K562 (cell line): ENCODE measurements around the gene ADGRB3. TPM values are rescaled to one million over a fixed set of nuclear protein-coding genes. Genes with fewer than 3 reads are reported as not detected.

Experiments used
- ADNP ChIP-seq: fragments of 200-800 bp; sonication (Bioruptor generic); IDR thresholded peaks from 2 replicates; pipeline ENCODE4 v1.6.1; 2016; ENCODE audit warnings: missing genetic modification characterization, missing compliant biosample characterization
- AFF1 ChIP-seq, 2 experiments: fragments of 450-650 bp; IDR thresholded peaks; 2 replicates each; pipeline ENCODE4 v1.6.1; 2018; ENCODE audit warnings: mild to moderate bottlenecking in 2 of 2, low read depth in 1 of 2; ENCODE audit not compliant: partially characterized antibody in 2 of 2
- ARID3A ChIP-seq: IDR thresholded peaks from 2 replicates; pipeline ENCODE4 v1.6.1; 2012; ENCODE audit warnings: low read depth, low read length, improper control_type of control experiment, borderline replicate concordance
- ASH1L ChIP-seq: fragments of 450-650 bp; IDR thresholded peaks from 2 replicates; pipeline ENCODE4 v1.6.1; 2018; ENCODE audit warnings: borderline replicate concordance, mild to moderate bottlenecking, low read depth; ENCODE audit not compliant: partially characterized antibody
- CXXC5 ChIP-seq: fragments of 250-450 bp; sonication (Bioruptor Pico); IDR thresholded peaks from 2 replicates; pipeline ENCODE4 v1.8.0; 2022; ENCODE audit warnings: inconsistent platforms, mild to moderate bottlenecking, moderate library complexity
- ELF1 ChIP-seq: fragments of 200-800 bp; sonication (Bioruptor generic); IDR thresholded peaks from 2 replicates; pipeline ENCODE4 v1.6.1; 2016; ENCODE audit warnings: missing genetic modification characterization, missing compliant biosample characterization
- ELF2 ChIP-seq: fragments of 250-450 bp; sonication (Bioruptor Pico); IDR thresholded peaks from 2 replicates; pipeline ENCODE4 v1.5.0; 2021; ENCODE audit warnings: mild to moderate bottlenecking
- MIER1 ChIP-seq: fragments of 450-650 bp; IDR thresholded peaks from 2 replicates; pipeline ENCODE4 v1.6.1; 2016; ENCODE audit warnings: antibody characterized with exemption, mild to moderate bottlenecking, low read depth
- POLR3G ChIP-seq: IDR thresholded peaks from 2 replicates; pipeline ENCODE4 v1.6.1; 2011; ENCODE audit not compliant: insufficient read length, insufficient replicate concordance; ENCODE audit errors: extremely low read depth
- SNIP1 ChIP-seq: fragments of 450-650 bp; IDR thresholded peaks from 2 replicates; pipeline ENCODE4 v1.7.1; 2017; ENCODE audit warnings: low read depth, mild to moderate bottlenecking
- ZBTB2 ChIP-seq: fragments of 450-650 bp; IDR thresholded peaks from 2 replicates; pipeline ENCODE4 v1.6.1; 2016; ENCODE audit warnings: antibody characterized with exemption
- ZBTB7A ChIP-seq: IDR thresholded peaks from 2 replicates; pipeline ENCODE4 v1.6.1; 2011; ENCODE audit warnings: low read depth, mild to moderate bottlenecking, low read length, moderate library complexity, borderline replicate concordance; ENCODE audit not compliant: control insufficient read depth
- ZC3H11A ChIP-seq: IDR thresholded peaks from 2 replicates; pipeline ENCODE4 v1.6.1; 2012; ENCODE audit warnings: low read depth, low read length, improper control_type of control experiment
- ZNF253 ChIP-seq: fragments of 250-450 bp; sonication (Bioruptor Pico); conservative IDR thresholded peaks from 2 replicates; pipeline ENCODE4 v1.6.1; 2021; ENCODE audit warnings: mild to moderate bottlenecking
- ZNF551 ChIP-seq: fragments of 250-450 bp; sonication (Bioruptor Pico); IDR thresholded peaks from 2 replicates; pipeline ENCODE4 v1.5.0; 2021; ENCODE audit warnings: mild to moderate bottlenecking, moderate library complexity
- ZNF77 ChIP-seq: fragments of 250-450 bp; sonication (Bioruptor Pico); IDR thresholded peaks from 2 replicates; pipeline ENCODE4 v1.5.0; 2020
- polyA plus RNA-seq, 8 experiments: library from polyadenylated mRNA; depleted of rRNA in 4 of 8; stranded (reverse) in 5 of 8; unstranded in 3 of 8; fragments of >200 nt; fragmentation: Nextera tagmentation in 2 of 8; fragmentation: Illumina TruSeq in 1 of 8; extraction: Ambion mirVana in 2 of 8; extraction: Trizol in 1 of 8; gene quantifications; 2 replicates each; pipeline versions ENCODE4 v1.2.1 to v1.2.3, GENCODE V29; 2011 to 2014; ENCODE audit warnings: inconsistent platforms in 1 of 8, missing spikeins in 1 of 8
- total RNA-seq, 7 experiments: library from RNA; depleted of rRNA in 6 of 7; stranded (reverse); fragments of >200 nt in 6 of 7; fragmentation: Illumina TruSeq in 2 of 7; extraction: Trizol in 2 of 7; gene quantifications; 2 replicates each; pipeline versions ENCODE4 v1.2.1 to v1.2.3, GENCODE V29; 2011 to 2021; ENCODE audit warnings: low replicate concordance in 1 of 7
- TF ChIP-seq, protein P1 (sequence below), 2 experiments: fragments of 450-650 bp in 1 of 2; IDR thresholded peaks; 2 replicates each; pipeline ENCODE4 v1.6.1; 2011 to 2017; ENCODE audit warnings: low read depth in 2 of 2, antibody characterized with exemption in 1 of 2, borderline replicate concordance in 1 of 2, low read length in 1 of 2, mild to moderate bottlenecking in 1 of 2, mixed read lengths in 1 of 2; ENCODE audit not compliant: control insufficient read depth in 1 of 2

Gene ADGRB3
- total and polyA plus RNA-seq, 9 of the 15 experiments (the other 6 are each of a cell fraction or from before 2014, with no cell fraction given) = 0.90 to 7.8 (median 2.4) TPM

DNA sequence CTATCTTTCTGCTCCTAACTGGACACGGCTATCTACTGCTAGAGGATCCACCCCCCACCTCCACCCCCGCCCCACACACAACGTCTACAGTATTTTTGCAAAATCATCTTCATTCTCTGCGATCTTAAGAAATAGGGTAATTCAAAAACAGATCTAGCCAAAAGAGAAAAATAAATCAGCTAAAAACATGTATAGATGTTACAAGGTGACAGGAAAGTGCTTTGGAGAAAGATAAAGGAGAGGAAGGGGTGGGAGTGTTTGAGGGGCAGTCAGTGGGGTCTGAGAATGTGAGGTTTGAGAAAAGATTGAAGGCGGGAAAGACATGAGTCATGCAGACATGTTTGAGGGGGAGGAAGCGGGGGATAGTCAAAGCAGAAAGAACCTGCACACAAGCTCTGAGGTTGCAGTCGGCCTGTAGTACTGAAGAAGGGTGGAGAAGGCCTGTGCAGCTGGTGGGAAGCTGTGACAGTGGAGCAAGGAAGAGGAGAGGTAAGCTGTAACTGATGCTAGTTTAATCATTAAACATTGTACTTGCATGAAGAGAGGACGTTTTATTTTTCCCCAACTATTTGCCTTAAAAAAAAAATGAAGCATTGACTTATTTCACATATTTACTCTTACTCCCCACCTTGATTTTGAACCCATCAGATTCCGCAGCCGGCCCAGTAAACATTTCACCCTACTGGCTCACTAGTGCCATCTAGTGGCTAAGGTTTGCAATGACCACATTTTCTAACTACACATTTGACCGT is 332.6 kb downstream of the ADGRB3 start (continued):
- peak in 1 of 2 experiments; percentile 58 for TF ChIP-seq AFF1 (IDR thresholded peaks at IDR 0.05; ENCODE audit: low read depth in 1 of 2, partially characterized antibody in 2 of 2)
- TF ChIP-seq ZNF253 = no peak
- no peak for TF ChIP-seq CXXC5 (CRISPR knock-in tag)
- TF ChIP-seq SNIP1 = no peak
- TF ChIP-seq ZNF551 = no peak
- TF ChIP-seq POLR3G = no peak
- no peak for TF ChIP-seq ZC3H11A
- TF ChIP-seq ARID3A = no peak
- no peak for TF ChIP-seq ELF2
- TF ChIP-seq ZBTB7A = peak; percentile 60; the same call in 1 of the 2 replicates
- 0 out of 2 replicates have a peak, but pooled peaks have one; percentile 28 for TF ChIP-seq MIER1
- no peak for TF ChIP-seq ZNF77 (CRISPR knock-in tag)
- no peak for TF ChIP-seq ELF1 (tag)
- no peak for TF ChIP-seq ASH1L
- no peak for TF ChIP-seq ADNP
- TF ChIP-seq, protein P1, sequence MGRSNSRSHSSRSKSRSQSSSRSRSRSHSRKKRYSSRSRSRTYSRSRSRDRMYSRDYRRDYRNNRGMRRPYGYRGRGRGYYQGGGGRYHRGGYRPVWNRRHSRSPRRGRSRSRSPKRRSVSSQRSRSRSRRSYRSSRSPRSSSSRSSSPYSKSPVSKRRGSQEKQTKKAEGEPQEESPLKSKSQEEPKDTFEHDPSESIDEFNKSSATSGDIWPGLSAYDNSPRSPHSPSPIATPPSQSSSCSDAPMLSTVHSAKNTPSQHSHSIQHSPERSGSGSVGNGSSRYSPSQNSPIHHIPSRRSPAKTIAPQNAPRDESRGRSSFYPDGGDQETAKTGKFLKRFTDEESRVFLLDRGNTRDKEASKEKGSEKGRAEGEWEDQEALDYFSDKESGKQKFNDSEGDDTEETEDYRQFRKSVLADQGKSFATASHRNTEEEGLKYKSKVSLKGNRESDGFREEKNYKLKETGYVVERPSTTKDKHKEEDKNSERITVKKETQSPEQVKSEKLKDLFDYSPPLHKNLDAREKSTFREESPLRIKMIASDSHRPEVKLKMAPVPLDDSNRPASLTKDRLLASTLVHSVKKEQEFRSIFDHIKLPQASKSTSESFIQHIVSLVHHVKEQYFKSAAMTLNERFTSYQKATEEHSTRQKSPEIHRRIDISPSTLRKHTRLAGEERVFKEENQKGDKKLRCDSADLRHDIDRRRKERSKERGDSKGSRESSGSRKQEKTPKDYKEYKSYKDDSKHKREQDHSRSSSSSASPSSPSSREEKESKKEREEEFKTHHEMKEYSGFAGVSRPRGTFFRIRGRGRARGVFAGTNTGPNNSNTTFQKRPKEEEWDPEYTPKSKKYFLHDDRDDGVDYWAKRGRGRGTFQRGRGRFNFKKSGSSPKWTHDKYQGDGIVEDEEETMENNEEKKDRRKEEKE (IDR thresholded peaks at IDR 0.05; ENCODE audit: borderline replicate concordance in 1 of 2, control insufficient read depth in 1 of 2, low read depth in 2 of 2, low read length in 1 of 2) = no peak
- TF ChIP-seq ZBTB2 = no peak
